HG03135 (cell line): ENCODE results near the gene CARHSP1.
"Not testable (repeated sequence)": the region's sequence is repeated elsewhere in the genome, so short reads cannot be mapped to it uniquely, and the experiment has no call there.

ENCODE experiments used
- ATAC-seq: cut with Tn5 transposase; IDR thresholded peaks from one replicate; pipeline ENCODE4 v1.9.1; 2021; ENCODE audit warnings: mild to moderate bottlenecking, moderate library complexity; ENCODE audit not compliant: unreplicated experiment

The CARHSP1 gene

DNA sequence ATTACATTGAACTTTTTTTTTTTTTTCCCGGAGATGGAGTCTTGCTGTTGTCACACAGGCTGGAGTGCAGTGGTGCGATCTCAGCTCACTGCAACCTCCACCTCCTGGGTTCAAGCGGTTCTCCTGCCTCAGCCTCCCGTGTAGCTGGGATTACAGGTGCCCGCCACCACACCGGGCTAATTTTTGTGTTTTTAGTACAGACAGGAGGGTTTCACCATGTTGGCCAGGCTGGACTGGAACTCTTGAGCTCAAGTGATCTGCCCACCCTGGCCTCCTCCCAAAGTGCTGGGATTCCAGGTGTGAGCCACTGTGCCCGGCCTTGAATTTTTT is 5.0 kb upstream of the CARHSP1 start:
- not testable (repeated sequence) for ATAC-seq

DNA sequence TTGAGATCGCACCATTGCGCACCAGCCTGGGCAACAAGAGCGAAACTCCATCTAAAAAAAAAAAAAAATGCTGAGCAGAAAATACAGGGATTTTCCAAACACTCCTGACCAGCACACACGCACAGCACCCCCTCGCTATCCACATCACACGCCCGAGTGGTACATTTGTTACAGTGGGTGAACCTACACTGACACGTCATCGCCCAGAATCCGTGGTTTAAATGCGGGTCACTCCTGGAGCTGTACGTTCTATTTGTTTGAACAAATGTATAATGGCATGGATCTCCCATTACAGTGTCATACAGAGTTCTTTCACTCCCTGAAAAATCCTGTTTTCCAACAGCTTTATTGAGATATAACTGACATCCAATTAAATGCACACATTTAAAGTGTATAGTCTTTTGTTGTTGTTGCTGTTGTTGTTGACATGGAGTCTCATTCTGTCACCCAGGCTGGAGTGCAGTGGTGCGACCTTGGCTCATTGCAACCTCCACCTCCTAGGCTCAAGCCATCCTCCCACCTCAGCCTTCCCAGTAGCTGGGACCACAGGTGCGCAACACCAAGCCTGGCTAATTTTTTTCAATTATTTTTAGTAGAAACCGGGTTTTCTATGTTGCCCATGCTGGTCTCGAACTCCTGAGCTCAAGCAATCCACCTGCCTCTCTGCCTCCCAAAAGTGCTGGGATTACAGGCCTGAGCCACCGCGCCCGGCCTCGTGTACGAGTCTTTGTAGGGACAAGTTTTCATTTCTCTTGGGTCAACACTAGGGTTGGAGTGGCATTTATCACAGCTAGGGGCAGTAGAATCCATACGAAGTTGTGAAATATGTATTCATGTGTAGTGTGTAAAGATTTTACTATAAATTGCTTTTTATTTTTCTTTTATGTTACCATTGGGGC is 4.4 kb upstream of the CARHSP1 start:
- ATAC-seq, result no peak

DNA sequence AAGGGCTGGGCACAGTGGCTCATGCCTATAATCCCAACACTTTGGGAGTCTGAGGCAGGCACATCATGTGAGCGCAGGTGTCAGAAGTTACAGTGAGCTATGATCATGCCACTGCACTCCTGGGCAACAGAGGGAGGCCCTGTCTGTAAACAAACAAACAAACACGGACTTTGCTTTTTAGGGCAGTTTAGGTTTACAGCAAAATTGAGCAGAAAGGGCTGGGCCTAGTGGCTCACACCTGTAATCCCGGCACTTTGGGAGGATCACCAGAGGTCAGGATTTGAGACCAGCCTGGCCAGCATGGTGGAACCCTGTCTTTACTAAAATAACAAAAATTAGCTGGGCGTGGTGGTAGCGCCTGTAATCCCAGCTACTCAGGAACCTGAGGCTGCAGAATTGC is 3.3 kb upstream of the CARHSP1 start:
- ATAC-seq, result no peak

DNA sequence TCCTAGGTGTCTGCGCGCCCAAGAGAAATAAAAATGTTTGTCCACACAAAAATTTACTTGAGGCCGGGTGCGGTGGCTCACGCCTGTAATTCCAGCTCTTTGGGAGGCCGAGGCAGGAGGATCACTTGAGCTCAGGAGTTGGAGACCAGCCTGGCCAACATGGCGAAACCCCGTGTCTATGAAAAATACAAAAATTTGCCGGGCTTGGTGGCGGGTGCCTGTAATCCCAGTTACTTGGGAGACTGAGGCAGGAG is 1.1 kb upstream of the CARHSP1 start:
- ATAC-seq, result not testable (repeated sequence)

DNA sequence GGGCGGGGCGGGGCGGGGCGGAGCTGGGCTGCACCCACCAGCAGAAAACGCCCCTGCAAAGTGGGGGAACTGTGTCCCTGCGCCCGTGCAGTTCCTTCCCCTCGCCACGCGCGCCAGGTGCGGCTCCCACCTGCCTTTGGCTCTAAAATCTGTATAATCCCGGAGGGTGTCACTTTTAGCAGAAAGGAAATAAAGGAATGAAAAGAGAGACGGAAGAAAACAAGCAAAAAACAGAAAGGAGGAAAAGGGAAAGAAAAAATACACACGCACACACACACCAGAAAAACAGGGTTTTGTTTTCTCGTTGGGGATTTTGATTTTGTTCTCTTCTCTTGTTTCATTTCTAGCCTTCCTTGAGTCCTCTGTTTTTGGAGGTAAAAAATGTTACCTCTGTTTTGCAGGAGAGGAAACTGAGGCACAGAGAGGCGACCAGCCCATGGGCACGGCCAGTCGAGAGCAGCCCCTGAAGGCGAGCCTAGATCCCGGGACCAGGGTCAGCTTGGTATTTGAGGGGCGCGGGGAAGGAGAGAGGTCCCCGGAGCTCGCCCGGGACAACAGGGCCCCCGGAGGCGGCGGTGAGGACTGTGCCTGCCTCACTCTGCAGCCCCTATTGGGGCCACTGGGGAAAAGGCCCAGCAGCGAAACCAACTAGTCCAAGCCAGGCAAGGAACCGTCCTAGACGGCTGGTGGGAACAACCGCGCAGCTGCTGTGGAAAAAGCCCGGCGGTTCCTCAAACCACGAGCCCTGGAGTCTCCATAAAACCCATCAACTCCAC is 594 bp upstream of the CARHSP1 start:
- ATAC-seq, result no peak

DNA sequence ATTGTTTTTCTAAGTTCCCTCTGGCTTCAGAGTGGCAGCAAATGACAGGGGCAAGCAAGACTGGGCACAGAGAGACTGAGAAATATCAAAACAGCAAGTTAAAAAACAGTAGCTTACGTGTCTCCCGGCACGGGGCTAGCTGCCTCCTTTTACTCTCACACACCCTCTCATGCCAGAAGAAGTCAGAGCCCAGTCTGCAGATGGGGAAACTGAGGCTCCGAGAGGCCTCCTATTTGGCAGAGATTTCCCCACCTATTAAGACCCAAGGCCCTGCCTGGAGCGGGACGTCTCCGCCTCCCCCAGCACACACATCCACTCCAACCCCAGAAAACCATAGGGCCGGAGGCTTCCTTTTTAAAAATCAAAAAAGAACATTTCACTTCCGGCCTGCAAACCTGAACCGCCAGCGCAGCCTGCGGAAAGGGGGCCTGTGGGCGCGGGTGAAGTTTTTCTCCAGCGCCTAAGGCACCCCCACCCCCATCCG is 832 bp downstream of the CARHSP1 start:
- no peak for ATAC-seq

DNA sequence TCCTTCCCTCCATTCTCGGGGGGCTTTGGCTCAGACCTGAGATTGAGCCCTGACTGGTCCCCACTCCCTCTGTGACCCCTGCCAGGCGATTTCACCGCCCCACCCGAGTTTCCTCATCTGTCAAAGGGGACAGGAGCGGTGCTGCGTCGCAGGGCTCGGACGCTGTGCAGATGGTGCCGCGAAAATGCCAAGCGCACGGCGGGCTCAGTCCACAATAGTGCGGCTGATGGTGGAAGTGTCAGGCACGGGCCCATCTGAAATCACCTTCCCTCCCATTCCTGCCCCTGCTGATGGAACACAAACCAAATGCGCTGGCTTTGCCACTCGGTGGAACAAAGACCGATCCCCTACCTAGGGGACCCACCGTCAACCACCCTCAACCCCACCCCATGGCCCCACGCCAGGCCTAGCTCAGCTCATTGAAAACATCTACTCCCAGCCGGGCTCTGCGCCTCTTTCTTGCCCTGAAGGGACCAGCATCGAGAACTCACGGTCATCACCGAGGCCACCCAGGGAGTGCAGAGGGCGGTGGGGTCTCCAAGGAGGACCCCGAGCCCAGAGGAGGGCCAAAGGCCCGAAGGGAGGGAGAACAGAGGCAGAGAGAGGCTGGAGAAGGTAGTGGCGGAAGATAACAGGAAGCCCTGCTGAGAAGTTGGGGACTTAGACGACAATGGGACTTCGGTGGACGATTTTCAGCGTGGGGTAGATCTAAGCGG is 1.4 kb downstream of the CARHSP1 start:
- ATAC-seq, result no peak

DNA sequence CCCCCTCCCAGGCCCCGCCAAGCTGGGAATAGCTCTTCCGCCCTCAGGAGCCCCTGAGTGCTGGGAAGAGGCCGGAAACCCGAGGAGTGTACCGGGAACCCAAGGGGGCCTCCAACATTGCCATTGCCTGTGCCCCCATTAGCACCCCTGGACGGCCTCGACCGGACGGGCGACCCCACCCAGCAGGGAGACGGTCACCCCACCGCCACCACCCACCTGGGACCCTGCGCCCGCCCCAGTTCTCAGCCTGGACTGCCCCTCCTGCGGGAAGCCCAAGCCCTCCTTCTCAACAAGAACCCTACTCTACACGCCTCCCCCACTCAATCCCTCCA is 2.0 kb downstream of the CARHSP1 start:
- no peak for ATAC-seq

DNA sequence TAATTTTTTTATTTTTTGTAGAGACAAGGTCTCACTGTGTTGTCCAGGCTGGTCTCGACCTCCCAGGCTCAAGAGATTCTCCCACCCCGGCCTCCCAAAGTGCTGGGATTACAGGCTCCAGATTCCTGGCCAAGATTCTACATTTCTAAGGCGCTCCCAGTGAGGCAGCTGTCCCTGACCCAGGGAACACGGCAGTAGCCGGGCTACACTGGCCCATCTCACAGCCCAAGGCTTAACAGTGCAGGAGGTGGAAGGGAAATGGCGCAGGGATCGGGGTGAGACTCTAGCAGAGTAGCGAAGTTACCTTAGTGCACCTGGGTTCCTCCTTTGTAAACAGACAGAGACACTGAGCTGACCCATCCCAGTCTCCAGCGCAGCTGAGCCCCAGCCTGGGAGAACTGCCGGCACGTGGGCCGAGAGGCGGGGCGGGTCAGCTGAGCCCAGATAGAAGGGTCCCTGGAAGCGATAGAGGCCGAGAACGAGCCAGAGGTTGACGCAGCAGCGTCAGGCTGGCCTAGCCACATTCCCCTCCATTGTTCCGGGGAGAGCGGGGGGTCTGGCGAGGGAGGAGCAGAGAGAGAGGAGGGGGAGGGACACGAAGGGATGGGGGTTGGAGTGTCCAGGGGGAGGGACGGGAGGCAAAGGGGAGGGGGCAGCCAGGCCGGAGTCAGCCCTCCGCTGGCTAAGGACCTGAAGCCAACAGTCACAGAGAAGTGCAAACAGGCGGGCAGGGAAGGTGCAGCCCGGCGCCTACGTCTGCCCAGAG is 2.5 kb downstream of the CARHSP1 start:
- ATAC-seq, result no peak

DNA sequence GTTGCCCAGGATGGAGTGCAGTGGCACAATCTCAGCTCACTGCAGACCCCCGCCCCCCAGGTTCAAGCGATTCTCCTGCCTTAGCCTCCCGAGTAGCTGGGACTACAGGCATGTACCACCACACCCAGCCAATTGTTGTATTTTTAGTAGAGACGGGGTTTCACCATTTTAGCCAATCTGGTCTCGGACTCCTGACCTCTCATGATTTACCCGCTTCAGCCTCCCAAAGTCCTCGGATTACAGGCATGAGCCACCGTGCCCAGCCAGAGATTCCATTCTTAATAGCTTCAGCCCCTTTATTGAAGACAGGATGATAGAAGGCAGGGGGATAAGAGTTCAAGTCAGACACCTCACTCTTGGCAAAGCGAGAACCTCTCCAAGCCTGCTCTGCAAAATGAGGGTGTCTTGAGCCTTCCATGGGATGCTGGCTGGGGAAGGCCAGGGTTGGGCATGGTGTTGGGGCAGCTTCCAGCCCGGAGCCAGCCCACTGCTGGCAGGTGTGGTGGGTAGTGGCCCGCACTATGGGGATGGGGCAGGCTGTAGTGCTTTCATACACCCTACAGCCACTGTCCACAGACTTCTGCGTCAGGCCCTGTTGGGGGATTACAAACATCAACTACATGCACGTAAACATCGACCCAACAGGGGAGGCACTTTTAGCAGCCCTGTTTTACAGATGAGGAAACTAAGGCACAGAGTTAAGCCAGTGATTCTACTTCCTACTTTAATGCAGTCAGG is 3.5 kb downstream of the CARHSP1 start:
- ATAC-seq, result no peak

DNA sequence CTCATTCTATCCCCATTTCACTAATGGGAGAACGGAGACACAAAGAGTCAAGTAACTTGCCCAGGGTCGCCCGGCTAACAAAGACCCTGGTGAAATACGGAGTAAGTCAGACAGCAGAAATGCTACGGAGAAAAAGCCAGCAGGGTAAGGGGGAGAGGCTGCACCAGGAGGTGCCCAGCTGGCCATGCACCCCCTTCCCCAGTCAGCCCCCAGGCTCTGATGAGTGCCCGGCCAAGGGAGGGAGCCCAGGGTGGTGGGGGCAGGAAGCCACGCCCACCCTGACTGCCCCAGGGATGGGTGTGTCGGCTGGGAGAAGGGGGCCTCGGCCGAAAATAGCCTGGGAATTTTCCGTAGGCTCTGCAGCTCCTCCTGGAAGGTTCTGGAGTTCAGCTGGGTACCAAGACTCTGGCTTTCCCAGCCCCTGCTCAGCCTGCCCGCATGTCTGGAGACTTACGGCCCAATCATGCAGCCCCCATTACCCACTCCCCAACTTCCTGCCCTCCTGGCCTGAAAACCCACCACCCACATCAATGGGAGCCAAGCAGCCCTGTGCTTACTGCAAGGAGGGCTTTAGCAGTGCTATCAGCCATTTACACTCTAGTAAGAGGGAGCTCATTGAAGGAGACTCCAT is 4.2 kb downstream of the CARHSP1 start:
- ATAC-seq, result no peak

DNA sequence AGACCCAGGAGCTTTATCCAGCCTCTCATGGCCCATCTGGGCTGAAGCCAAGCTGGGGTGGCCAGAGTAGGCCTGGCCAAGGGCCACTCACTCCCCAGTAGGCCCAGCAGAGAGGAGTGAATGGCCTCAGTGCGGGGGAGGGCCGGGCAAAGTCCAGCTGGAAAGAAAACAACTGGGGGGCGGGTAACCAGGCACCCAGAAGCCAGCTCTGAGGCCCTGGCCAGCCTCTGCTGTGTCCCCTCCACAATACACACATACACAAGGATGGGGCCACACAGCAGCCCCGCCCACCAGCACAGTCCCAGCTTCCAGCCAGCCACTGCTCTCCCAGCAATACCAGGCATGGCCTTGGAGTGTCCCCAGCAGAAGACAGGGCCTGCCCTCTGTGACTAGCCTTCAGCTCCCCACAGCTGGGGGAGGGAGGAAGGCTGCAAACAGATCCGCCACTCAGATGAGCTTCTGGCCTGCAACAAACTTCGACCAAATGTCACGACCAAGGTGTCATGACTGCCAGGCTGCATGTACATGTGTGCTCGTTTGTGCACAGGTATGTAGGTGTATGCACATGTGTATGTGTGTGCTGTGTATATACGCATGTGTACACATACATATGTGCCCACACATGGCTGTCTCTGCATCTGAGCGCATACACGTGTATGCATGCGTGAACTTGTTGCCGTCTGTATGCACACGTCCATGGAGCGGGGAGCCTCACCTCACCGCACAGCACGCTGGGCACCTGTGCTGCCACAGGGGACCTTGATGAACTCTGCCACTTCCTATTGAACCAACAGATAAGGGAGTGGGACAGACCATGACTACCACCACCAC is 5.0 kb downstream of the CARHSP1 start:
- ATAC-seq, result no peak

DNA sequence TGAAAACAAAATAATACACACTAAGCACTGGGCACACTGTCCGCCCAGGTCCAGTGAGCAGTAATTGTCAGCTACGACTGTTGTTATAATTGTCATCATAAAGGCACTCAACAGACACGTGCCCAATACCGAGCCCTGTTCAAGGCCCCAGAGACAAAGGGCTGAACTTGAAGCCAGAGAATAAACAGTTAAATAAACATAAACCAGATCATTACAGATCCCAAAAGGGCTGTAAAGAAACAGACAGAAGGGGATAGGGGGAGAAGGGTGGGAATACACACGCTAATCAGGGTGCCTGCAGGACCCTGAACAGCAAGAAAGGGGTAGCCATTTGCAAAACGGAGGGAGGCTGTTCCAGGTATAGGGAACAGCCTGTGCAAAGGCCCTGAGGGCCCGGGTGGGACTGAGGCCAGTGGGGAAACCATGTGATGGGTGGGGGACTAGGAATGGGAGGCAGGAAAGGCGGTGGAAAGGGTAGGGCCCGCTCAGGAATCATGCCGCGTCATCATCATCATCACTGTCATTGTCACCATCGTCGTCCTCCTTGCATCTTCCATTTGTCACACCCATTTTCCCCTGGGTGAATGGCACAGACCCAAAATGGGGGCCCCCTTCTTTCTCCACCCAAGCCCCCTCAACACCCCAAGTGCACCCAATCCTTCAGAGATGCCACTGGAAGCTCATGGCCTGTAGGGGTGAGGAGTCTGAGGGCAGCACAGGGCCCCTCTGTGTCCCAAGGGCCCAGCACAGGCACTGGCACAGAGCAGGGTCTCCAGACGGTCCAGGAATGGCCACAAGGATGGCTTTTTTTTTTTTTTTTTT is 6.3 kb downstream of the CARHSP1 start:
- no peak for ATAC-seq

DNA sequence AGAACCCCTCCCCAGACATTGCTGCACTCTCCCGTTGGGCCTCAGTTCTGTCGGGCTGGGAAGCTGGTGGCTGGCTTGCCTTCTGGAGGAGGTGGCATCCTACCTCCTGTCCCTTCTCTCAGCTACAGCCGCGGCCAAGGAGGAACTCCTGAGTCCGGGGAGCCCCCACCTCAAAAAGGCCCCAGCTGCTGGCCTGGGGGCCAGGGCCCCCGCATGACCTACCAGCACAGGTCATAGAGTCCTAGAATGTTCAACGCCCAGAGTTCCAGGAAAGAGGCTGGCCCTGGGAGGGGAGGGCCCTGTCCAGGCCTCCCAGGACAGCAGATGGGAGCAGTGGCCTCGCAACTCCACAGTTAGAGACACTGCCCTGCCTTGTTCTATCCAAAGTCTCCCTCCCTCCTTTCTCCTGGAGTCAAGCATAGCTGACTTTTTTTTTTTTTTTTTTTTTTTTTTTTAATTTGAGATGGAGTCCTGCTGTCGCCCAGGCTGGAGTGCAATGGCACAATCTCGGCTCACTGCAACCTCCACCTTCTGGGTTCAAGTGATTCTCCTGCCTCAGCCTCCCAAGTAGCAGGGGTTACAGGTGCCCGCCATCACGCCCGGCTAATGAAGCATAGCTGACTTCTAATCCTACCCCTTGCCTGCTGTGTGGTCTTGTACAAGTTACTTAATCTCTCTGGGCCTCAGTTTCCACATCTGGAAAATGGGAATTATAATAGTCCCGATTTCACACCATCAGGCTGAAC is 7.1 kb downstream of the CARHSP1 start:
- ATAC-seq, result no peak

DNA sequence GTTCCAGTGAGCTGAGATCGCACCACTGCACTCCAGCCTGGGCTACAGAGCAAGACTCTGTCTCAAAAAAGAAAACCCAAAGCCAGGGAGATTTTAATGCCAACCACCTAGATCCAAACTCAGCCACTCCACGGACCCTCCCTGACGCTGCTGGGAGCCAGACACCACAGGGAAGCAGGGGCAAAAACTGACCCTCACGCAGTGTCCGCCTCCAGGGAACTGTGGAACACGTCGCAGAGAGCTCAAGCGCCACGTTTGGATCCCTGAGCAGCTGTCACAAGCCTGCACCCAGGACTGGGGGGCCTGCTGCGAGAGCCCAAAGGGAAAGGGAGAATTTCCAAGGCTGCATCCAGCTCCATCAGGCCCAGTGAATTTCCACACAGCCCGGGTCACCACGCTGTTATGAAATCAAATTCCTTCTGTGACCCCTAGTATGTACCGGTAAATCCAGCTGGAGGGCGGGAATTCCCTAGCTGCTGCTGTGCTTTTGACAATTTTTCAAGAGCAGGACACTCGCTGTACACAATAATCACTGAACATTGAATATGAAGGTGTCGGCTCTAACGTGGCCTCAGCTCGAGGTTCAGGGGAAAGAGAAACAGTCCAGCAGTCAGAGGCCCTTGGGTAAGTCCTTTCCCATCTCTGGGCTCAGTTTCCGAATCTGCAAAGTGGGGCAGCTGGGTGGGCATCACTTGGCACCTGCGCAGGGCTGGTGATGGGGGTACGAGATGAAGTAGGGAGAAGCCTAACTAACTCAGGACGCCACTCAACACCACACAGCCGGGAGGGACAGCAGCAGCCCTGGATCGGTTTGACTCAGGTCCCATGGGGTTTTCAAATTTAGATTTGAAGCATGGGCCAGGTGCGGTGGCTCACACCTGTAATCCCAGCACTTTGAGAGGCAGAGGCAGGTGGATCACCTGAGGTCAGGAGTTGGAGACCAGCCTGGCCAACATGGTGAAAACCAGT is 8.6 kb downstream of the CARHSP1 start:
- no peak for ATAC-seq
